ENCODE results near the gene OPN1SW. TPM values are rescaled to one million over a fixed set of nuclear protein-coding genes. Genes with fewer than 3 reads are reported as not detected.
A peak's percentile ranks its signal among the peaks of the same experiment; 100 is the strongest.

The OPN1SW gene
- total and polyA plus RNA-seq, 9 of the 15 experiments (the other 6 are each of a cell fraction or from before 2014, with no cell fraction given): 0.84 to 1.0 TPM; not detected in 7

DNA sequence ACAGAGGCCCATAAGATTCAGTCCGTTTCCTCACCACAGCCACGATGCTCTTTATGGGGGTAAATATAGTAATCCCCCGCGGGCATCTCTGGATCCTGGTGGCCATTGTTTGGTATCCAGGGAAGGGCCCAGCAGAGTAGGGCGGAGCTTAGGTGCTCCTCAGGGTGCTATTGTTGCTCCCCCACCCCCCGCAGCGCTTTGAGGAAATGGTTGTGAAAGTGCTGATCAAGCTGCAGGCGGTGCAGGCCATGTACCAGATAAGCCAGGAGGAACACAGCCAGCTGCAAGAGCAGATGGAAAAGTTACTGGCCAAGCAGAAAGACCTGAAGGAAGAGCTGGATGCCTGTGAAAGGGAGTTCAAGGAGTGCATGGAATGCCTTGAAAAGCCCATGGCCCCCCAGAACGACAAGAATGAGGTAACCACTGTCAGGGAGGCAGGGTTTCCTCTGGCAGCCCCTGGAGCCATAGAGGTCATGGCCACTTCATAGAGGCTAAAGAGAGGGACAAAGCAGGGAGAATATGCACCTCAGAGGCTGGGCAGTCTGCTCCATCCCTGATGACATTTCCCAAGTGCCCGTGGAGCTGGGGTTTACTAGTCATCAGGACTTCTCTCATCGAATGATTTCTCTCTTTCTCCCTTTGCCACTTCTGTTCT is 37.0 kb upstream of the OPN1SW start (continued):
- no peak for TF ChIP-seq ILK (tag; IDR thresholded peaks at IDR 0.05; ENCODE audit: borderline replicate concordance, low read depth)
- TF ChIP-seq SAP30 (IDR thresholded peaks at IDR 0.05; ENCODE audit: borderline replicate concordance, insufficient read depth, low read depth, low read length, poor library complexity, severe bottlenecking): no peak
- TF ChIP-seq ZFP36 (IDR thresholded peaks at IDR 0.05; ENCODE audit: low read depth, low read length, partially characterized antibody): peak; percentile 74
- peak in 1 of 2 experiments; percentile 83; a peak in 1 of 3 replicates for TF ChIP-seq CBX3 (IDR thresholded peaks at IDR 0.05; ENCODE audit: borderline replicate concordance in 1 of 2, low read length in 2 of 2)
- TF ChIP-seq ZFPM2 (CRISPR knock-in tag; IDR thresholded peaks at IDR 0.05): no peak
- TF ChIP-seq FOXK2 (conservative IDR thresholded peaks at IDR 0.05 in 1 of 2, IDR thresholded peaks at IDR 0.05 in 1 of 2; ENCODE audit: low read depth in 2 of 2): peak; percentile 54 to 71; a peak in 2 of 4 replicates
- TF ChIP-seq BACH1 (tag; IDR thresholded peaks at IDR 0.05): peak; percentile 37; the same call in 1 of the 2 replicates
- TF ChIP-seq ZNF217 (CRISPR knock-in tag; IDR thresholded peaks at IDR 0.05): no peak
- TF ChIP-seq TBL1XR1 (IDR thresholded peaks at IDR 0.05; ENCODE audit: low read length in 2 of 2): 0 out of 4 replicates have a peak, but pooled peaks of 1 of the 2 experiments have one; percentile 19
- no peak for TF ChIP-seq BRF1 (IDR thresholded peaks at IDR 0.05; ENCODE audit: borderline replicate concordance, extremely low read depth, insufficient read length)
- TF ChIP-seq, protein P1, sequence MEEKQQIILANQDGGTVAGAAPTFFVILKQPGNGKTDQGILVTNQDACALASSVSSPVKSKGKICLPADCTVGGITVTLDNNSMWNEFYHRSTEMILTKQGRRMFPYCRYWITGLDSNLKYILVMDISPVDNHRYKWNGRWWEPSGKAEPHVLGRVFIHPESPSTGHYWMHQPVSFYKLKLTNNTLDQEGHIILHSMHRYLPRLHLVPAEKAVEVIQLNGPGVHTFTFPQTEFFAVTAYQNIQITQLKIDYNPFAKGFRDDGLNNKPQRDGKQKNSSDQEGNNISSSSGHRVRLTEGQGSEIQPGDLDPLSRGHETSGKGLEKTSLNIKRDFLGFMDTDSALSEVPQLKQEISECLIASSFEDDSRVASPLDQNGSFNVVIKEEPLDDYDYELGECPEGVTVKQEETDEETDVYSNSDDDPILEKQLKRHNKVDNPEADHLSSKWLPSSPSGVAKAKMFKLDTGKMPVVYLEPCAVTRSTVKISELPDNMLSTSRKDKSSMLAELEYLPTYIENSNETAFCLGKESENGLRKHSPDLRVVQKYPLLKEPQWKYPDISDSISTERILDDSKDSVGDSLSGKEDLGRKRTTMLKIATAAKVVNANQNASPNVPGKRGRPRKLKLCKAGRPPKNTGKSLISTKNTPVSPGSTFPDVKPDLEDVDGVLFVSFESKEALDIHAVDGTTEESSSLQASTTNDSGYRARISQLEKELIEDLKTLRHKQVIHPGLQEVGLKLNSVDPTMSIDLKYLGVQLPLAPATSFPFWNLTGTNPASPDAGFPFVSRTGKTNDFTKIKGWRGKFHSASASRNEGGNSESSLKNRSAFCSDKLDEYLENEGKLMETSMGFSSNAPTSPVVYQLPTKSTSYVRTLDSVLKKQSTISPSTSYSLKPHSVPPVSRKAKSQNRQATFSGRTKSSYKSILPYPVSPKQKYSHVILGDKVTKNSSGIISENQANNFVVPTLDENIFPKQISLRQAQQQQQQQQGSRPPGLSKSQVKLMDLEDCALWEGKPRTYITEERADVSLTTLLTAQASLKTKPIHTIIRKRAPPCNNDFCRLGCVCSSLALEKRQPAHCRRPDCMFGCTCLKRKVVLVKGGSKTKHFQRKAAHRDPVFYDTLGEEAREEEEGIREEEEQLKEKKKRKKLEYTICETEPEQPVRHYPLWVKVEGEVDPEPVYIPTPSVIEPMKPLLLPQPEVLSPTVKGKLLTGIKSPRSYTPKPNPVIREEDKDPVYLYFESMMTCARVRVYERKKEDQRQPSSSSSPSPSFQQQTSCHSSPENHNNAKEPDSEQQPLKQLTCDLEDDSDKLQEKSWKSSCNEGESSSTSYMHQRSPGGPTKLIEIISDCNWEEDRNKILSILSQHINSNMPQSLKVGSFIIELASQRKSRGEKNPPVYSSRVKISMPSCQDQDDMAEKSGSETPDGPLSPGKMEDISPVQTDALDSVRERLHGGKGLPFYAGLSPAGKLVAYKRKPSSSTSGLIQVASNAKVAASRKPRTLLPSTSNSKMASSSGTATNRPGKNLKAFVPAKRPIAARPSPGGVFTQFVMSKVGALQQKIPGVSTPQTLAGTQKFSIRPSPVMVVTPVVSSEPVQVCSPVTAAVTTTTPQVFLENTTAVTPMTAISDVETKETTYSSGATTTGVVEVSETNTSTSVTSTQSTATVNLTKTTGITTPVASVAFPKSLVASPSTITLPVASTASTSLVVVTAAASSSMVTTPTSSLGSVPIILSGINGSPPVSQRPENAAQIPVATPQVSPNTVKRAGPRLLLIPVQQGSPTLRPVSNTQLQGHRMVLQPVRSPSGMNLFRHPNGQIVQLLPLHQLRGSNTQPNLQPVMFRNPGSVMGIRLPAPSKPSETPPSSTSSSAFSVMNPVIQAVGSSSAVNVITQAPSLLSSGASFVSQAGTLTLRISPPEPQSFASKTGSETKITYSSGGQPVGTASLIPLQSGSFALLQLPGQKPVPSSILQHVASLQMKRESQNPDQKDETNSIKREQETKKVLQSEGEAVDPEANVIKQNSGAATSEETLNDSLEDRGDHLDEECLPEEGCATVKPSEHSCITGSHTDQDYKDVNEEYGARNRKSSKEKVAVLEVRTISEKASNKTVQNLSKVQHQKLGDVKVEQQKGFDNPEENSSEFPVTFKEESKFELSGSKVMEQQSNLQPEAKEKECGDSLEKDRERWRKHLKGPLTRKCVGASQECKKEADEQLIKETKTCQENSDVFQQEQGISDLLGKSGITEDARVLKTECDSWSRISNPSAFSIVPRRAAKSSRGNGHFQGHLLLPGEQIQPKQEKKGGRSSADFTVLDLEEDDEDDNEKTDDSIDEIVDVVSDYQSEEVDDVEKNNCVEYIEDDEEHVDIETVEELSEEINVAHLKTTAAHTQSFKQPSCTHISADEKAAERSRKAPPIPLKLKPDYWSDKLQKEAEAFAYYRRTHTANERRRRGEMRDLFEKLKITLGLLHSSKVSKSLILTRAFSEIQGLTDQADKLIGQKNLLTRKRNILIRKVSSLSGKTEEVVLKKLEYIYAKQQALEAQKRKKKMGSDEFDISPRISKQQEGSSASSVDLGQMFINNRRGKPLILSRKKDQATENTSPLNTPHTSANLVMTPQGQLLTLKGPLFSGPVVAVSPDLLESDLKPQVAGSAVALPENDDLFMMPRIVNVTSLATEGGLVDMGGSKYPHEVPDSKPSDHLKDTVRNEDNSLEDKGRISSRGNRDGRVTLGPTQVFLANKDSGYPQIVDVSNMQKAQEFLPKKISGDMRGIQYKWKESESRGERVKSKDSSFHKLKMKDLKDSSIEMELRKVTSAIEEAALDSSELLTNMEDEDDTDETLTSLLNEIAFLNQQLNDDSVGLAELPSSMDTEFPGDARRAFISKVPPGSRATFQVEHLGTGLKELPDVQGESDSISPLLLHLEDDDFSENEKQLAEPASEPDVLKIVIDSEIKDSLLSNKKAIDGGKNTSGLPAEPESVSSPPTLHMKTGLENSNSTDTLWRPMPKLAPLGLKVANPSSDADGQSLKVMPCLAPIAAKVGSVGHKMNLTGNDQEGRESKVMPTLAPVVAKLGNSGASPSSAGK (IDR thresholded peaks at IDR 0.05): peak; percentile 15; the same call in 1 of the 2 replicates
- TF ChIP-seq CBFA2T3 (IDR thresholded peaks at IDR 0.05): peak; percentile 94
- TF ChIP-seq, protein P2, sequence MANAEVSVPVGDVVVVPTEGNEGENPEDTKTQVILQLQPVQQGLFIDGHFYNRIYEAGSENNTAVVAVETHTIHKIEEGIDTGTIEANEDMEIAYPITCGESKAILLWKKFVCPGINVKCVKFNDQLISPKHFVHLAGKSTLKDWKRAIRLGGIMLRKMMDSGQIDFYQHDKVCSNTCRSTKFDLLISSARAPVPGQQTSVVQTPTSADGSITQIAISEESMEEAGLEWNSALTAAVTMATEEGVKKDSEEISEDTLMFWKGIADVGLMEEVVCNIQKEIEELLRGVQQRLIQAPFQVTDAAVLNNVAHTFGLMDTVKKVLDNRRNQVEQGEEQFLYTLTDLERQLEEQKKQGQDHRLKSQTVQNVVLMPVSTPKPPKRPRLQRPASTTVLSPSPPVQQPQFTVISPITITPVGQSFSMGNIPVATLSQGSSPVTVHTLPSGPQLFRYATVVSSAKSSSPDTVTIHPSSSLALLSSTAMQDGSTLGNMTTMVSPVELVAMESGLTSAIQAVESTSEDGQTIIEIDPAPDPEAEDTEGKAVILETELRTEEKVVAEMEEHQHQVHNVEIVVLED (CRISPR knock-in tag; IDR thresholded peaks at IDR 0.05): no peak
- 0 out of 2 replicates have a peak, but pooled peaks have one; percentile 33 for TF ChIP-seq ZNF589 (CRISPR knock-in tag; IDR thresholded peaks at IDR 0.05; ENCODE audit: low read depth)

All from K562 (cell line).